Measurements from ENCODE around the gene CCDC180. TPM values are rescaled to one million over a fixed set of nuclear protein-coding genes. Genes with fewer than 3 reads are reported as not detected.

The CCDC180 gene
- total and polyA plus RNA-seq, 9 of the 15 experiments (the other 6 are each of a cell fraction or from before 2014, with no cell fraction given), result 0.56 to 4.2 (median 2.5) TPM

DNA sequence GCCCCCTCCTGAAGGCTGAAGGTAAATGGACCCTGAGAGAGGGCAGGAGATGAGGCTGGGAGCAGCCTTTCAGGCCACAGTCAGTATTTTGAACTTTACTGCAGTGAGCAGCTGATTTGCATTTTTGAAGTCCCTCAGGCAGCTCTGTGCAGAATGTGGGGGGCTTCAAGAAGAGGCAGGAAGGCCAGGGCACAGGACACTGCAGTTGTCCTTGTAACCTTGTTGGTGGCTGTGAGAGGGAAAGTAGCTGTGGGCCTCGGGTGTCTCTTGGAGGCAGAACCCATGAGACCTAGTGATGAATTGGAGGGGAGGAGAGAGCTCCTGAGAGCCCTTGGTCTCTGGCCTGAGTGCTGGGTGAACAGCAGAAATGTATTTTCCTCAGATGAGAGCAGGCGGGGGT lies 2.6 kb downstream of the CCDC180 start:
- Histone ChIP-seq H3K36me3 (ENCODE audit: control insufficient read depth, insufficient read depth, low read length) (peaks cover 5% of the 10 kb centered on the region; the same call in 1 of the 3 replicates), H3K27me3 (ENCODE audit: control insufficient read depth in 2 of 2, insufficient read depth in 2 of 2, low read length in 2 of 2) (no peaks in the 10 kb centered on the region), H3K4me1 (replicated peaks in 1 of 2; ENCODE audit: control insufficient read depth in 2 of 2, insufficient read depth in 2 of 2, low read length in 2 of 2) (peaks cover 0 to 10% of the 10 kb centered on the region in 2 experiments; a peak in 2 of 5 replicates), H3K27ac (ENCODE audit: extremely low read depth, low read depth, low read length) (no peak overlapping the region), H3K9me3 (replicated peaks; ENCODE audit: control insufficient read depth, insufficient read depth, low read depth, low read length) (no peaks in the 10 kb centered on the region), H2AFZ (ENCODE audit: low read depth, low read length) (no peak overlapping the region), H3K9me1 (ENCODE audit: control insufficient read depth, insufficient read depth, low read length) (no peaks in the 10 kb centered on the region), H3K79me2 (ENCODE audit: control insufficient read depth, insufficient read depth, low read length) (no peaks in the 10 kb centered on the region), H3K9ac (ENCODE audit: insufficient read depth in 1 of 2, low read depth in 2 of 2, low read length in 2 of 2) (no peak overlapping the region), H4K20me1 (replicated peaks; ENCODE audit: control insufficient read depth, insufficient read depth, low read length) (no peaks in the 10 kb centered on the region), H3K4me2 (ENCODE audit: insufficient read depth, low read length) (no peak overlapping the region), H3K4me3 (no peak overlapping the region)
- ChIA-PET POLR2A (interaction anchor here (1.0 kb wide), 1 partner anchor 9 kb away, joined by 3 read pairs; no protein-coding TSS in a partner anchor), CTCF (ENCODE audit: low intra/inter-chr PET ratio) (no interaction called here)
- ATAC-seq, result no peak
- no peak for FAIRE-seq
- 50% methylated on average over 1 of the region's 2 CpGs for WGBS (ENCODE audit: insufficient coverage, low coverage, missing lambda C conversion rate)
- TF ChIP-seq ZMIZ1 (IDR thresholded peaks at IDR 0.05; ENCODE audit: low read depth in 2 of 2, low read length in 2 of 2), result no peak
- TF ChIP-seq SREBF1 (IDR thresholded peaks at IDR 0.05; ENCODE audit: borderline replicate concordance, low read depth, low read length), result no peak
- no peak for TF ChIP-seq THRA (IDR thresholded peaks at IDR 0.05)
- TF ChIP-seq ZNF764 (CRISPR knock-in tag; IDR thresholded peaks at IDR 0.05; ENCODE audit: low read depth), result no peak
- TF ChIP-seq CBX5 (IDR thresholded peaks at IDR 0.05; ENCODE audit: borderline replicate concordance, low read depth), result no peak
- TF ChIP-seq MED1 (CRISPR knock-in tag; IDR thresholded peaks at IDR 0.05; ENCODE audit: borderline replicate concordance), result no peak
- TF ChIP-seq CBFA2T2 (conservative IDR thresholded peaks at IDR 0.05), result no peak
- no peak for TF ChIP-seq ARID2 (IDR thresholded peaks at IDR 0.05)
- TF ChIP-seq NCOA1 (IDR thresholded peaks at IDR 0.05; ENCODE audit: low read depth), result no peak
- TF ChIP-seq, protein P1, sequence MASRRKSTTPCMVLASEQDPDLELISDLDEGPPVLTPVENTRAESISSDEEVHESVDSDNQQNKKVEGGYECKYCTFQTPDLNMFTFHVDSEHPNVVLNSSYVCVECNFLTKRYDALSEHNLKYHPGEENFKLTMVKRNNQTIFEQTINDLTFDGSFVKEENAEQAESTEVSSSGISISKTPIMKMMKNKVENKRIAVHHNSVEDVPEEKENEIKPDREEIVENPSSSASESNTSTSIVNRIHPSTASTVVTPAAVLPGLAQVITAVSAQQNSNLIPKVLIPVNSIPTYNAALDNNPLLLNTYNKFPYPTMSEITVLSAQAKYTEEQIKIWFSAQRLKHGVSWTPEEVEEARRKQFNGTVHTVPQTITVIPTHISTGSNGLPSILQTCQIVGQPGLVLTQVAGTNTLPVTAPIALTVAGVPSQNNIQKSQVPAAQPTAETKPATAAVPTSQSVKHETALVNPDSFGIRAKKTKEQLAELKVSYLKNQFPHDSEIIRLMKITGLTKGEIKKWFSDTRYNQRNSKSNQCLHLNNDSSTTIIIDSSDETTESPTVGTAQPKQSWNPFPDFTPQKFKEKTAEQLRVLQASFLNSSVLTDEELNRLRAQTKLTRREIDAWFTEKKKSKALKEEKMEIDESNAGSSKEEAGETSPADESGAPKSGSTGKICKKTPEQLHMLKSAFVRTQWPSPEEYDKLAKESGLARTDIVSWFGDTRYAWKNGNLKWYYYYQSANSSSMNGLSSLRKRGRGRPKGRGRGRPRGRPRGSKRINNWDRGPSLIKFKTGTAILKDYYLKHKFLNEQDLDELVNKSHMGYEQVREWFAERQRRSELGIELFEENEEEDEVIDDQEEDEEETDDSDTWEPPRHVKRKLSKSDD (conservative IDR thresholded peaks at IDR 0.05; ENCODE audit: low read length), result no peak
- no peak for TF ChIP-seq ZNF23 (CRISPR knock-in tag; IDR thresholded peaks at IDR 0.05)
- TF ChIP-seq JUND (IDR thresholded peaks at IDR 0.05; ENCODE audit: borderline replicate concordance, low read depth, low read length), result no peak
- TF ChIP-seq JUND (tag; IDR thresholded peaks at IDR 0.05; ENCODE audit: borderline replicate concordance, low read depth, low read length), result no peak
- intact Hi-C loops (cut with micrococcal nuclease), result no loop called here
- in situ Hi-C loops (cut with MboI), result no loop called here
- no peak for DNase-seq (ENCODE audit: extremely low read depth in 1 of 4, low spot score in 3 of 4)
- no TSS peak for BruUV-seq (replicated peaks)

Data from K562 (cell line).